Measurements from ENCODE around the gene SQOR. TPM values are rescaled to one million over a fixed set of nuclear protein-coding genes. Genes with fewer than 3 reads are reported as not detected.

Gene SQOR
- total and polyA plus RNA-seq, 8 donors: 49.6 to 128 (median 62.8) TPM

GRCh38 chr15:45667002-45667401 lies 32.2 kb downstream of the SQOR start:
- WGBS, 5 donors: 58 to 78% (median 76%) methylated on average over 2 of the region's 2 CpGs

GRCh38 chr15:45668386-45668785 lies 33.6 kb downstream of the SQOR start:
- H3K27ac ChIP-seq: no peak overlapping the region
- TF ChIP-seq CTCF (IDR thresholded peaks at IDR 0.05) (no peak), POLR2A (IDR thresholded peaks at IDR 0.05) (no peak), EP300 (IDR thresholded peaks at IDR 0.05) (no peak), POLR2AphosphoS5 (IDR thresholded peaks at IDR 0.05) (no peak)
- no peak overlapping the region for H3K4me3 ChIP-seq
- H3K4me1 ChIP-seq: peaks cover 0 to 16% (median 3%) of the 10 kb centered on the region in 4 donors
- peaks cover 15 to 92% (median 73%) of the 10 kb centered on the region in 4 donors for H3K36me3 ChIP-seq
- 84 to 96% (median 90%) methylated on average over 6 of the region's 6 CpGs for WGBS, 5 donors
- intact Hi-C loops (cut with DNase I; ENCODE audit: low total_unique reads): no loop called here
- DNase-seq: no peak
- H3K27me3 ChIP-seq: no peaks in the 10 kb centered on the region
- H3K9me3 ChIP-seq: no peaks in the 10 kb centered on the region

More at GRCh38 chr15:45667002-45667401, 32.2 kb downstream of the SQOR start:
- no peak for DNase-seq
- TF ChIP-seq POLR2AphosphoS5 (IDR thresholded peaks at IDR 0.05) (no peak), EP300 (IDR thresholded peaks at IDR 0.05) (no peak), POLR2A (IDR thresholded peaks at IDR 0.05) (no peak)
- peaks cover 0 to 16% (median 3%) of the 10 kb centered on the region in 4 donors for H3K4me1 ChIP-seq
- H3K36me3 ChIP-seq: peaks cover 23 to 92% (median 73%) of the 10 kb centered on the region in 4 donors
- H3K9me3 ChIP-seq: no peaks in the 10 kb centered on the region
- no peak overlapping the region for H3K4me3 ChIP-seq
- H3K27ac ChIP-seq: no peak overlapping the region
- intact Hi-C loops (cut with DNase I; ENCODE audit: low total_unique reads): no loop called here
- H3K27me3 ChIP-seq: no peaks in the 10 kb centered on the region

DNA sequence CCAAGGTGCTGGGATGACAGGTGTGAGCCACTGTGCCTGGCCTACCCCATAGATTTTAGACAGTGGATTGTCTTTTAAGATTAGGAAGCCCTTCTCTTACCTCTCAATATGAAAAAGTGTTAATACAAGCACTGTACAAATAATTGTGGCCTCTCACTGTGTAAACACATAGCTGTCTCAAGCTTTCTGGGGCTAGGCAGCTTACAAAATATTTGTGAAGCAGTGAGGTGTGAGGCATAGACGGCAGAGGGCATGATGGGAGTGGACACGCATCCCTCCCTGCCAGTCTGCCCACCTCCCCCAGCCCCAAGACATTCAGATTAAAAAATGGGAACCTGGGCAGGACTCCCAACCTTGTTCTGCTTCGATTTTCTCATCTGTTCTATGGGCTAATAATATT lies 34.6 kb downstream of the SQOR start:
- TF ChIP-seq POLR2A (IDR thresholded peaks at IDR 0.05) (no peak), POLR2AphosphoS5 (IDR thresholded peaks at IDR 0.05) (no peak), EP300 (IDR thresholded peaks at IDR 0.05) (no peak), CTCF (IDR thresholded peaks at IDR 0.05) (no peak)
- Histone ChIP-seq H3K9me3 (no peaks in the 10 kb centered on the region), H3K4me3 (no peak overlapping the region), H3K27ac (peak overlapping the region in 2 of 5 donors; percentile 31 to 35), H3K36me3 (peaks cover 16 to 92% (median 73%) of the 10 kb centered on the region in 4 donors), H3K4me1 (peaks cover 0 to 16% (median under 1%) of the 10 kb centered on the region in 4 donors), H3K27me3 (no peaks in the 10 kb centered on the region)
- intact Hi-C loops (cut with DNase I; ENCODE audit: low total_unique reads): no loop called here
- 61 to 74% (median 70%) methylated on average over 3 of the region's 3 CpGs for WGBS, 5 donors
- no peak for DNase-seq

GRCh38 chr15:45670091-45670490 lies 35.3 kb downstream of the SQOR start:
- Histone ChIP-seq H3K4me3 (no peak overlapping the region), H3K27ac (peak overlapping the region in 3 of 5 donors; percentile 13 to 35 (median 31)), H3K27me3 (no peaks in the 10 kb centered on the region), H3K4me1 (peaks cover 0 to 16% (median 0%) of the 10 kb centered on the region in 4 donors), H3K36me3 (peaks cover 20 to 92% (median 75%) of the 10 kb centered on the region in 4 donors), H3K9me3 (no peaks in the 10 kb centered on the region)
- TF ChIP-seq EP300 (IDR thresholded peaks at IDR 0.05) (no peak), POLR2A (IDR thresholded peaks at IDR 0.05) (no peak), POLR2AphosphoS5 (IDR thresholded peaks at IDR 0.05) (no peak), CTCF (IDR thresholded peaks at IDR 0.05) (no peak)
- peak in 1 of 2 donors; percentile 41 for DNase-seq
- WGBS, 5 donors: 73 to 89% (median 79%) methylated on average over 5 of the region's 5 CpGs
- intact Hi-C loops (cut with DNase I; ENCODE audit: low total_unique reads): no loop called here

GRCh38 chr15:45670511-45670910 lies 35.7 kb downstream of the SQOR start:
- no peak for TF ChIP-seq POLR2AphosphoS5 (IDR thresholded peaks at IDR 0.05)
- no peak for TF ChIP-seq CTCF (IDR thresholded peaks at IDR 0.05)
- no peak for TF ChIP-seq EP300 (IDR thresholded peaks at IDR 0.05)
- no peak for TF ChIP-seq POLR2A (IDR thresholded peaks at IDR 0.05)
- Histone ChIP-seq H3K4me3 (no peak overlapping the region), H3K4me1 (peaks cover 0 to 16% (median 0%) of the 10 kb centered on the region in 4 donors), H3K9me3 (no peaks in the 10 kb centered on the region), H3K36me3 (peaks cover 24 to 92% (median 78%) of the 10 kb centered on the region in 4 donors), H3K27me3 (no peaks in the 10 kb centered on the region), H3K27ac (peak overlapping the region in 2 of 5 donors; percentile 13 to 35)
- DNase-seq: no peak
- intact Hi-C loops (cut with DNase I; ENCODE audit: low total_unique reads): no loop called here
- WGBS, 5 donors: 68 to 82% (median 75%) methylated on average over 4 of the region's 4 CpGs

Measured in stomach (tissue), 9 donors.